HG02943 (cell line): Measurements from ENCODE around the gene ACP1.

Source experiments
- ATAC-seq: cut with Tn5 transposase; IDR thresholded peaks from one replicate; pipeline ENCODE4 v1.9.1; 2021; ENCODE audit warnings: mild to moderate bottlenecking, low read depth, moderate library complexity; ENCODE audit not compliant: unreplicated experiment

Gene ACP1

GRCh38 chr2:264493-265468 is at the start of gene ACP1:
TSS of gene ACP1 (plus strand) at chr2:264947. CDS start at chr2:264965, 18 bp downstream.
- ATAC-seq = peak; percentile 85

- ATAC-seq = no peak
Observed at GRCh38 chr2:216068-216467, 48.7 kb upstream of the ACP1 start.

GRCh38 chr2:223451-223850 is 41.3 kb upstream of the ACP1 start:
- no peak for ATAC-seq

- no peak for ATAC-seq
Observed at GRCh38 chr2:223971-224760, 40.6 kb upstream of the ACP1 start.

- no peak for ATAC-seq
Observed at GRCh38 chr2:228115-228514, 36.6 kb upstream of the ACP1 start.

- ATAC-seq = no peak
Observed at GRCh38 chr2:228518-229278, 36.0 kb upstream of the ACP1 start.

GRCh38 chr2:231521-232185 is 33.1 kb upstream of the ACP1 start:
- no peak for ATAC-seq

DNA sequence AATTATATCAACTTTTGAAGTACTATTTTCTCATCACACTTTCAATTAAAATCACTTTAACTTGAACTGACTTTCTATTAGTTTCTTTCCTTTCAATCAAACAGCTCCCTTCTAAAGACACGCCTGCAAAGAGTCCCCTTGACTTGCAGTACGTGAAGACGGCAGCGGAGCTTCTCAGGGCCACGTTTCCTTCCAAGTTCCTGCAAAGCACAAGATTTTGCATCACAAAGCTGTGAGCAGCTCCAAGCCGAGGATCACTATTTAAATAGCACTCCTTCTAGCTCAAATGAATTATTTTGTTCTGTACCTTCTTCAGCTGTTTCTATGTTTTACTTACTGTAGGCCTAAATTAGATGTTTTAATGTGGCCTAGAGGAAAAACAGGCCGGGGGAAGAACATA is 31.7 kb upstream of the ACP1 start:
- no peak for ATAC-seq

DNA sequence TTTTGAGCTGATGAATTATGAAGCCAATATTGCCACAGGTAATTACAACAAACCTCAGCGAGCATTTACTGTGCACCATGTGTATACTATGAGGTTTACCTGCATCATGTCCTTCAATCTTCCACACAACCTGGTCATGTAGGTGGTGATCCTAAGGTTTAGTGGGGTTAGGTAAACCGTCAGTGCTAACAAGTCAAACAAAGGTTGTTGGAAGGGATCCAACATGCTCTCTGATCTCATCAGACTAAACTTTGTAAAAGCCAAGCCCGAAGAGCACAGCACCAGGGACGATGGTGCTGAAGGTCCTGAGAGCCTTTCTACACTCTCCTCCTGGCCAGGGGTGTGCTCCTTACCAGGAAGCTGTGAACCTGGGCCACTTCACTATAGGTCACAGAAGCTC is 30.3 kb upstream of the ACP1 start:
- ATAC-seq = no peak

DNA sequence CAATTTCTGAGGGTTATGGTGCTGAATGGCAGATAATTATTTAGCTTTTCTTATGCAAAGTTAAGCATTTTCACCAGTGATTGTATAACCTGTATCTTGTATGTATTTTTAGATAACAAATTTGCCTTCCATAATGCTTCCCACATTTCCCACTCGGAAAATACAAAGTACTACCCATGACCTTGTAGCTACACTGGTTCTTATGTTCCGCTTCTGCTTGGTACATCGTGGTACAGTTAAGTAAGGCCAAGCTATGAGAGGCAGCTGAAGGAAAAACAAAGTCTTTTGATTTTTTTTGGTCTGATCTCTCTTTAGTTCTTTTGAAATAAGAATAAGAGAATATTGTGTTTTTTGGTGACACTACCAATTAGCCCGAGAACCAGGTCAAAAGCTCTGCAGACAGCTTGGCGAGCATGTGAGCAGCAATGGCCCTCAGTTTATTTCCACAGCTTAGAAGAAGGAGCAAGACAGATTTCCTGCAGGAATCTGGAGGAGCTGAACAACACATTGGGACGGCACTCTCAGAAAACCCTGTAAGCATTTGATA is 27.7 kb upstream of the ACP1 start:
- no peak for ATAC-seq

- ATAC-seq = no peak
Observed at GRCh38 chr2:237878-238277, 26.9 kb upstream of the ACP1 start.

DNA sequence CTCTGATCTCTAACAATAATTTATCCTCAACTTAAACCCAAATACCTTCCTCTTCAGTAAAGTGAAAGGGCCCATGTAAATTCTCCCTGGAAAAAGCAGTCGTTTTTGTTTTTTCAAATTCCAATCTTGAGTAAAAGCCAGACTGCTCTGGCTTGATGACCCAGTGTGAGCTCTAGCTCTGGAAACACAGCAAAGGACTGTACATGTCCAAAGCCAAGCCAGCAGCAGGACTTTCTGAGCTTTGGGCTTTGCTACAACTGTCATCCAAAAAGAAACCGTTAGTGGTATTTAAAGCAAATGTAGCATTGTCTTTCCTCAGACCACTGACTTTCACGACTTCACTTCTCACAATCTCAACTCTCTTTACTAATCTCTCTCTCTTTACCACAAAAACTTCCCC is 26.3 kb upstream of the ACP1 start:
- ATAC-seq = no peak

GRCh38 chr2:238869-239268 is 25.9 kb upstream of the ACP1 start:
- no peak for ATAC-seq

- ATAC-seq = no peak
Observed at GRCh38 chr2:244547-244946, 20.2 kb upstream of the ACP1 start.

DNA sequence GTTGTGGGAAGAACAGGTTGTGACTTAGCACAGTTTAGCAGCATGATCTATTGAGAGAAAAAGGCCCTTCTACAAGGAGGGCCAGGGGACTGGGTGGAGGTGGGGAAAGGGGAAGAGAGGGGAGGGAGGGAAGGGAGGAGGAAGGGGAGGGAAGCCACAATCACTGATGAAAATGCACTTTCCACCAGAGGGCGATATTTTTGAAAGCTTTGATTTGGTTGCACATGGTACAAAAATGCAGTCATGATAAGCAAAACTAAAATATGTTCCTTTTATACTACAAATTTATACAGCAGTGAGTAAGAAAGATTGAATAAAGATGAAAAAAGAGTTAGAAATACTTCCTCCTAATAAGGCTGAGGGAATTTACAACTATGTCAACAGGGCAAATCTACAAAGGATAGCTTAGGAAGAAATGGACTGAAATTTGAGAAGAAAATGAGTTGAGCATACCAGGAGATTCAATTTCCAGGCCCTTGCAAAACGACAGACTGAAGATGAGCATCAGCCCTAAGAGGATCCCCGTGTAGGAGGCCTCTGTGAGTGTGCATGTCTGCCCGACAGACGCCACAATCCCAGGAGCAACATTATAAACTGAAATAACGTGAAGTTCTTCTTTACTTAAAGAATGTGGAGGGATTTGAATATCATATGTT is 18.1 kb upstream of the ACP1 start:
- ATAC-seq = no peak

GRCh38 chr2:248724-249123 is 16.0 kb upstream of the ACP1 start:
- no peak for ATAC-seq

- ATAC-seq = no peak
Observed at GRCh38 chr2:249538-250042, 15.2 kb upstream of the ACP1 start.

DNA sequence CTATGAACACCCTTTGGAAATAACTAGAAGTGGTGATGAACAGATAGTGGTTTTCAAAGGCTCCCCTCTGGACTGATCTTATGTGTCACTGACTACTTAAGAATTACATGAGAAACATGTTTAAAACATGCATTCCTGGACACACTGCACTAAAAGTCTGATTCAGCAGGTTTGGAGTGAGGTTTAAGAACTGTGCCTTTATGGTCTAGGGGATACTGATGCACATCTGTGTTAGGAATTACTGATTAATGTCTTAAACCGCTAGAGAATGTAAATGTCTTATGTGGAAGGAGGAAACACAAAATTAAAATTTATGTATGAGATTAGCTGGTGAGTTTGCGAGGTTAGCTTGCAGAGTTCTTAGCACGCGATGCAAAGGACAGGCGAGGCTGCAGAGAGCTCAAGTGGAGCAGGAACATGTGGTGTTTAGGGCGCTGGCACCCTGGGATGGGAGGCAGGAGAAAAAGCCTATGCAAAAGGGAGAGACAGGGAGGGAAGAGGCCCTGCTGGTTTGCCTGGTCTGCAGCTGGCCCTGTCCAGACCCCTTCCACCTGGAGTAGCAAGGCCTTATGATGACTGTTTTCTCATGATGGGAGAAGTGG is 12.6 kb upstream of the ACP1 start:
- no peak for ATAC-seq

GRCh38 chr2:253202-253638 is 11.5 kb upstream of the ACP1 start:
- ATAC-seq = no peak
